GM23338 (cell line): Measurements from ENCODE around the gene PHKB.

Experiments
- EZH2 ChIP-seq: fragments of 200-600 bp; sonication (generic); IDR thresholded peaks from one replicate; pipeline ENCODE4 v1.8.0; 2017; ENCODE audit warnings: antibody characterized with exemption, mild to moderate bottlenecking, low read depth; ENCODE audit not compliant: unreplicated experiment
- TF ChIP-seq, protein P1 (sequence below), 2 experiments: fragments of 200-600 bp in 1 of 2; sonication (generic) in 1 of 2; conservative IDR thresholded peaks; 2 replicates each; pipeline versions ENCODE4 v1.5.1 to v1.6.1; 2016 to 2017; ENCODE audit warnings: antibody characterized with exemption in 2 of 2, low read depth in 2 of 2, mild to moderate bottlenecking in 2 of 2, moderate library complexity in 1 of 2
- TF ChIP-seq, protein P2 (sequence below): IDR thresholded peaks from one replicate; pipeline ENCODE4 v1.6.1; 2018; ENCODE audit warnings: antibody characterized with exemption; ENCODE audit not compliant: unreplicated experiment

DNA sequence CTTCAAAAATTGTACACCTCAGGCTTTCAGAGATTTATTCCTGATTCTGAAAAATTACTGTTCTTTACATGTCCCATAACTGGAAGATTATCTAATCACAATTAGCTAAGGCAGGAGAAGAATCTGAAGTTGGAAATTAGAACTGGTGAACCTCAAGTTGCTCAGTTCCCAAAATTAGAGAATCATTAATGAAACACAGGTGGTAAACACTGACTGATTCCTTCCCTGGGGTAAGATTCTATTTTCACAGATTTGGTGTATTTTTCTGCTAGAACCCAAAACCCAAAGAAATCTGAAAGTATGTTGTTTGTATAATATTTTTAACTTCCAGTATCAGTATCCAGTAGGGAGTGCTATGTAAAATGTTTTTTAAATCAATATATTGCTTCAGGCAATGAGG lies 25.7 kb downstream of the PHKB start:
- TF ChIP-seq, protein P1, sequence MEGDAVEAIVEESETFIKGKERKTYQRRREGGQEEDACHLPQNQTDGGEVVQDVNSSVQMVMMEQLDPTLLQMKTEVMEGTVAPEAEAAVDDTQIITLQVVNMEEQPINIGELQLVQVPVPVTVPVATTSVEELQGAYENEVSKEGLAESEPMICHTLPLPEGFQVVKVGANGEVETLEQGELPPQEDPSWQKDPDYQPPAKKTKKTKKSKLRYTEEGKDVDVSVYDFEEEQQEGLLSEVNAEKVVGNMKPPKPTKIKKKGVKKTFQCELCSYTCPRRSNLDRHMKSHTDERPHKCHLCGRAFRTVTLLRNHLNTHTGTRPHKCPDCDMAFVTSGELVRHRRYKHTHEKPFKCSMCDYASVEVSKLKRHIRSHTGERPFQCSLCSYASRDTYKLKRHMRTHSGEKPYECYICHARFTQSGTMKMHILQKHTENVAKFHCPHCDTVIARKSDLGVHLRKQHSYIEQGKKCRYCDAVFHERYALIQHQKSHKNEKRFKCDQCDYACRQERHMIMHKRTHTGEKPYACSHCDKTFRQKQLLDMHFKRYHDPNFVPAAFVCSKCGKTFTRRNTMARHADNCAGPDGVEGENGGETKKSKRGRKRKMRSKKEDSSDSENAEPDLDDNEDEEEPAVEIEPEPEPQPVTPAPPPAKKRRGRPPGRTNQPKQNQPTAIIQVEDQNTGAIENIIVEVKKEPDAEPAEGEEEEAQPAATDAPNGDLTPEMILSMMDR (conservative IDR thresholded peaks at IDR 0.05; ENCODE audit: low read depth in 2 of 2) = no peak
- TF ChIP-seq, protein P2, sequence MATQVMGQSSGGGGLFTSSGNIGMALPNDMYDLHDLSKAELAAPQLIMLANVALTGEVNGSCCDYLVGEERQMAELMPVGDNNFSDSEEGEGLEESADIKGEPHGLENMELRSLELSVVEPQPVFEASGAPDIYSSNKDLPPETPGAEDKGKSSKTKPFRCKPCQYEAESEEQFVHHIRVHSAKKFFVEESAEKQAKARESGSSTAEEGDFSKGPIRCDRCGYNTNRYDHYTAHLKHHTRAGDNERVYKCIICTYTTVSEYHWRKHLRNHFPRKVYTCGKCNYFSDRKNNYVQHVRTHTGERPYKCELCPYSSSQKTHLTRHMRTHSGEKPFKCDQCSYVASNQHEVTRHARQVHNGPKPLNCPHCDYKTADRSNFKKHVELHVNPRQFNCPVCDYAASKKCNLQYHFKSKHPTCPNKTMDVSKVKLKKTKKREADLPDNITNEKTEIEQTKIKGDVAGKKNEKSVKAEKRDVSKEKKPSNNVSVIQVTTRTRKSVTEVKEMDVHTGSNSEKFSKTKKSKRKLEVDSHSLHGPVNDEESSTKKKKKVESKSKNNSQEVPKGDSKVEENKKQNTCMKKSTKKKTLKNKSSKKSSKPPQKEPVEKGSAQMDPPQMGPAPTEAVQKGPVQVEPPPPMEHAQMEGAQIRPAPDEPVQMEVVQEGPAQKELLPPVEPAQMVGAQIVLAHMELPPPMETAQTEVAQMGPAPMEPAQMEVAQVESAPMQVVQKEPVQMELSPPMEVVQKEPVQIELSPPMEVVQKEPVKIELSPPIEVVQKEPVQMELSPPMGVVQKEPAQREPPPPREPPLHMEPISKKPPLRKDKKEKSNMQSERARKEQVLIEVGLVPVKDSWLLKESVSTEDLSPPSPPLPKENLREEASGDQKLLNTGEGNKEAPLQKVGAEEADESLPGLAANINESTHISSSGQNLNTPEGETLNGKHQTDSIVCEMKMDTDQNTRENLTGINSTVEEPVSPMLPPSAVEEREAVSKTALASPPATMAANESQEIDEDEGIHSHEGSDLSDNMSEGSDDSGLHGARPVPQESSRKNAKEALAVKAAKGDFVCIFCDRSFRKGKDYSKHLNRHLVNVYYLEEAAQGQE = no peak
- no peak for TF ChIP-seq EZH2
